HG03060 (cell line): ENCODE data around the gene PABPN1L.
"Not testable (repeated sequence)": the region's sequence is repeated elsewhere in the genome, so short reads cannot be mapped to it uniquely, and the experiment has no call there.

Source experiments
- ATAC-seq: cut with Tn5 transposase; IDR thresholded peaks from one replicate; pipeline ENCODE4 v1.9.1; 2021; ENCODE audit warnings: low read depth, moderate number of reproducible peaks; ENCODE audit not compliant: unreplicated experiment

The PABPN1L gene

DNA sequence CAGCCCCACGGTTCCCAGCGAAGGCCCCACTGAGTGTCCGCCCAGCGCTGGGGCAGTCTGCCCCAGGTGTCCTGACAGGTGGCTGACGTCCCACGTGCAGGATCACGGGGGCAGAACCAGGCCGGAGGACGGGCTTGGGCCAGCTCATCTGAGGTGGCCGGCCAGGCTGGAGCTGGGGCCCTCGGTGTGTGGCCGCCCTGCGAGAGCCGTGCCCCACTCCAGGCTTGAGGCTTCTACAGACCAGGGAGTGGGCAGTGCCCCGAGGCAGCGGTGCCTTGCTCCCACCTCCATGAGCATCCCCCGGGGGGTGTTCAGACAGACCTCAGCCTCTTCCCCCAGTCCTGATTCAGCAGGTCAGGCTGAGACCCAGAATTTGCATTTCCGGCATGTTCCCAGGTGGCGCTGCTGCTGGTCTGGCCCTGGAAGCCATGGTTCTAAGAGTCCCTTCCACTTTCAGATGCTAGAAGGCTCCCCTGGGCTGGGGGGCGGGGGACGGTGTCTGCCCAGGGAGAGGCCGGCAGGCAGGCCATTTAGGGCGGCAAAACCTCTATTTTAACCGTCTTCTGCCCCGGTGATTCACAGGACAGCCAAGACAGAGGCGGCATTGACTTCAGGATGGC, 35.4 kb upstream of the PABPN1L start:
- no peak for ATAC-seq

DNA sequence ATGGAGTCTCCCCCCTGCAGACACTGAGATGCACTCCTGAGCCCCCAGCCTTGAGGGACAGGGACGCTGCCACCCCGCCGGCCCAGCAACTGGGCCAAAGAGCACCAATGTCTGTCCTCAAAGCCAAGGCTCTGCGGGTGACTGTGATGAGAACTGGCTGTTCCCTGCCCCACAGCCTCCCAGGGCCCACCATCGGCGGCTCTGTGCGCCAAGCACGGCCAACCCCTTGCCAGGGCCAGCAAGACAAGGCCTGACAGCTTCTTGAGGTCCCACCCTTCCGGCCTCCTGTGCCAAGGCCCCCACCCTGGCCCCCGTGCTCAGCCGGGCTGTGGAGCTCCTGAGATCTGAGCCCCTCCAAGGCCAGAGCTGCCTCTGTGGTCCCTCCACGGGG, 34.2 kb upstream of the PABPN1L start:
- ATAC-seq = no peak

DNA sequence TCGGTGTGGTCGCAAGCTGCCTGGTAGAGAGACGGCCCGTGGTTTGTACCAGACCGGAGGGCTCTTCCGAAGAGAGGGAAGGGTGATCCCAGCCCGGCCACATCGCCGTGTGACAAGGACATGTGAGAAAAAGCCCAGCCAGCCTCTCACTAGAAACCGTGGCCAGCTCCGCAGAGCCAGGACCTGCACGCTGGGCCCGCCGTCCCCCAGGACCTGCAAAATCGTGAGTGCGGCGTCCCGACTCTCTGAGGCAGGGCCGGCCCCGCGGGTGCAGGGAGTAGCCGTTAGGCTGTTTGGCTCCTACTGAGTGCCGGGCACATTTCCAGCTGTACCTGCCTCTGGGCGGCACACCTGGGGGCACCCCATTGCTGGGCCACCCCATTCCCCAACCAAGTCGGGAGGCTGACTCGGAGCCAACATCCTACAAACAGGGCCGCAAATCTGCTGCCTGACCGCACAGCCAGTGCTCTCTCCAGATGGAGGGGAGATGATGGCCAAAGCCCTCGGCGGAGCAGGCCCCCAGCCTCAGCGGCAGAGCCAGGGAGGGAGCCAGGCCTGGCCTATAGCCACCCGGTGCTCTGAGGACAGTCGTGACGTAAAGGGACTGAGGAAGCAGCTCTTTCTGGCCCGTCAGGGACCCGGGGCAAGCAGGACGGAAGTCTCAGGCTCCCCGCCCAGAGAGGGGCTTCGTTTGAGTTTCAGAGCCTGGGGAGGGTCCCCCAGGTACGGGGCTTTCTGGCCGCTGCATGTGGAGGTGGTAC, 33.6 kb upstream of the PABPN1L start:
- ATAC-seq = no peak

DNA sequence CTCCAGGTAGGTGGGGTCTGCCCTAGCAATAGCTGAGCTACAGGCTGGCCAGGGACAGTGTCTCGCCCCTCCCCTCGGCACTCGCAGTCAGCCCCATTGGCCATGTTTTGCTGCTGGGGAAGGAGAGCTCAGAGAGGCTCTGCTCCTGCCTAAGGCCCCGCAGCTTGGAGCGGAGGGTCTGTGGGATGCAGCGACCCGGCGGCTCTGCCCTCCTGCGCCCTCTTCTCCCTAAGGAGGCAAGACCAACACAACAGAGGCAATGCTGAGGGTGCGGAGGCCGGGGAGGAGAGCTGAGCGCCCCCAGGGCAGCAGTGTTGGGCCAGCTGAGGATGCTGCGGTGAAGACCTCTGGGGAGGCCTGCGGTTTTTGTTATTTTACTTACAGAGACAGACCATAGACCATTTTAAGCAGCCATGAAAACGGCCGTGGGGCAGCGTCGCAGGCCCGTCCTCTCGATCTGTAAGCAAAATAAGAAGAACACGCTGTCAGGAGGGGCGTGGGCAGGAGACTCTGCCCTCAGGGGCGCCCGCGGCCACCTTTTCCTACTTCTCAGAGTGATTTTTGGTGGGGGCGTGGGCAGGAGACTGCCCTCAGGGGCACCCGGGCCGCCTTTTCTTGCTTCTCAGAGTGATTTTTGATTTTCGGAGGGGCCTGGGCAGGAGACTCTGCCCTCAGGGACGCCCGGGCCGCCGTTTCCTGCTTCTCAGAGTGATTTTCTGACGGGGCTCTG, 31.4 kb upstream of the PABPN1L start:
- ATAC-seq = no peak

DNA sequence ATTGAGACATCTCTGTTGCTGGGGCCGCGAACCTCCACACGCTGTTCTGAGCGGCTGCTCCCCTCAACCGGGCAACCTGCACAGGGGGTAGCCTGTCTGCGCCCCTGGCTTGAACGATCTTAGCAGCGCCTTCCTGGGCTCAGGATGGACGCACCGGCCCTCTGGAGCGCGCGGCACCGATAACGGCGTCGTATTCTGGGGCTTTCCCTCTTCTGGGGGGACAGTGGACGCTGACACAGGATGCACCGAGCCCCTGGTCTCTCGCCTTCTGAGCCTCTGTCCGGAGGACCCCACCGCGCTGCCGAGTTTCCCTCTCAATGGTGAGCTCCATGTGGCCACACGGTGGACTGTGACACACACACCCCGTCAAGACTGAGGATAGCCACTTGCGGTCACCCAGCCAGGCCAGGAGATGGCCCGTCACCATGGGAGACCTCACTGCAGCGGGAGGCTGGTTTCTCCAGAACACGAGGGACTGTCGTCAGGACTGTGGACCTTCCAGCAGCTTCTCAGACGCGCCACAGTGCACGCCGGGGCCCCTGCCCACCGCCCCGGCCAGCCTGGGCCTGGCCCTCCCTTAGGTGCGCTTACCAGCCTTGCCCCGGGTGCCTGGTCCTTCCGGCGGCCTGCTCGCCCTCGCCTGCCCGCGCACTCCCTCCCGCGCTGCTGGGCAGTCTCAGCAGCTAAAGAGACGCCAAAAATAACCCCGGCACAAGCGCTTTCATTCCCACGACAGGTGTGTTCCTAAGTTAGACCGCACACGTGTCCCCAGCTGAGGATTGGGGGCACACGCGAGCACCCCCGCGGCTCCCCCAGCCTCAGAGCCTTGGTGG, 30.0 kb upstream of the PABPN1L start:
- no peak for ATAC-seq

DNA sequence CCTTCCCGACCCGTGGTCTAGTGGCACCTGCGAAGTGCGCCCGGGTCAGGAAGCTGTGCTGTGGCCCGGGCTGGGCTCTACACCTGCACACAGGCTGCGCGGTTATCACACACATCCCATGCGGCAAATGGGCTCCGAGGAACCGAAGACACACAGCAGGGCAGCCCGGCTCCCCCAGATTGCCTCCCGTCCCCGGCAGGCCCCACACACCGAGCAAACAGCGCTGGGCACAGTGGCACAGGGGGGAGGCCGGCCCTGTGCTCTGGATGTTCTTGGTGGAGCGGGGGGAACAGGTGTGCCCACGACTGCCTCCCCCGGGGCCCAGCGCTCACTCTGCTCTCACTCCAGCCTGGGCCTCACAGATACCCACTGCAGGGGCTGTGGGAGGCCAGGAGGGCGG, 28.9 kb upstream of the PABPN1L start:
- ATAC-seq = no peak

DNA sequence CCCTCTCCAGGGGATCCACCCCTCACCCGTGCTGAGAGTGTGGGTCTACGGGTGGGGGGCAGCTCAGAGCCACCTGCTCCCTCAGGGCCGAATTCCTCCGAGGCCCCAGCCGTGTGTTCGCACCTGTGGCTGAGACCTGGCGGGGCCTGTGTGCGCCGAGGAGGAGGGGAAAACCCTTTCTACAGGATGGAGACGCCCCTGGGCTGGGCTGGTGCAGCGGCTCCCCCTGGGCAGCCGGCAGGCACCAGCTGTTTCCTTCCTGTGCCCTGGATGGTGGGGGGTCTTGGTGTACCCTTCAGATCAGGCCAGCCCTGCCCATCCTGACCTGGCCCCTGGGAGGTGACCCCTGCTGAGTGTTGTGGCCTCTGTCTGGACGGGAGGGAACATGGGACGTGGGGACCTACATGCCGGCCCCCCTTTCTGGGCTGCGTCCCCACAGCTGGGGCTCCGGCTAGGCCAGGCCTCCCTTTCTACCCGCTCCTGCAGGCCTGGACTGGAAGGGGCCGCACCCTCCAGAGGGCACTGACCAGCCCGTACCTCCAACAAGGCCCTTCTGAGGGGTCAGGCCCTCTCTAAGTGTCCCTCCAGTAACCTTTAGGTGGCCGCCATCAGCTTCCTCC, 28.3 kb upstream of the PABPN1L start:
- no peak for ATAC-seq

DNA sequence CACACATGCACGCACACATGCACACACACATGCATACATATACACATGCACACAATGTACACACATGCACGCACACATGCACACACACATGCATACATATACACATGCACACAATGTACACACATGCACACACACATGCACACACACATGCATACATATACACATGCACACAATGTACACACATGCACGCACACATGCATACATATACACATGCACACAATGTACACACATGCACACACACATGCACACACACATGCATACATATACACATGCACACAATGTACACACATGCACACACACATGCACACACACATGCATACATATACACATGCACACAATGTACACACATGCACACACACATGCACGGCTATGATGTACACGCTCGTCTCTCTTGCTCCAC, 27.8 kb upstream of the PABPN1L start:
- ATAC-seq = not testable (repeated sequence)

DNA sequence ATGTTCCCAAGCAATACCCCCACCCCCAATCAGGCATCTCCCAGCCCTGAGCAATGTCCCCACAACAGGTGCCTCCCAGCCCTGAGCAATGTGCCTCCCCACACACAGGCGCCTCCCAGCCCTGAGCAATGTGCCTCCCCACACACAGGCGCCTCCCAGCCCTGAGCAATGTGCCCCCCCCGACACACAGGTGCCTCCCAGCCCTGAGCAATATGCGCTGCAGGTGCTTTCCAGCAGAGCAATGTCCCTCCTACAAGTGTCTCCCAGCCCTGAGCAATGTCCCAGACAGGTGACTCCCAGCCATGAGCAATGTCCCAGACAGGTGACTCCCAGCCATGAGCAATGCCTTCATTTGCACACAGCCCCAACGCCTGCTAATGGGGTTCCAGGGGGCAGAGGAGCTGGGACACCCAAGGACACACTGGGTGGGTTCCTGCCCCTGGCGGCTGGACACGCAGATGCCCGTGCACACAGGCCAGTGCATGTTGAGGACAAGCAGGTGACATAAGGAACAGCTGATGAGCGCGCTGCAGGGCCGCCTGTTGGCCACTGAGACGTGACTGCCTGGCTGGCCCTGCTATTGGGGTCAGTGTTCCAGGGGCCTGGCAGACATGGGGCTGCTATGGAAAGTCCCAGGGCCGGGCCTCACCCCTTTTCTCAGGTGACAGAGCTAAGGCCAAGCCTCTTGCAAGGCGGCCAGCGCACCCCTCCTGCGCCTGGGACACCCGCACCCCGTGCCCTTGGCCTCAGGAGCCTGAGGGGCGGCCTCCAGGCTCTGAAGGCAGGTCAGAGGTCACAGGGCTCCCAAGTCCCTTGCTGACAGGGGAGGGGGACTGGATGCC, 26.9 kb upstream of the PABPN1L start:
- no peak for ATAC-seq

DNA sequence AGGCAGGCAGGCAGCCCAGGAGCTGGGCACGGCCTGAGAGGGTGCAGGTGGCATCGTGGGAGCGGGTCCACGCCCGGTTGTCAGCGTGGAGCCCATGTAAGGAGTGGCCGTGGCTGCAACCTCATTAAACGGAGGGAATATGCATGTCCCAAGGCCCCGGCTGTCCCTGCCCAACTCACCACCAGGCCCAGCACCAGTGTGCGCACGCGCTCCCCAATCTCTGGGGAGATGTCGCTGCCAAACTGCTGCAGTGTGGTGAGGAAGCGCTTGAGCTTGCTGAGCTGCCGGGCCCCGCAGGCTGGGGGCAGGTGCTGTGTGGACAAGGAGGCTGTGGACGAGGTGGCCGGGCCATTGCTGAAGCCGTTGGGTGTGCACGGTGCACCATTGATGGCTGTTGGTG, 25.6 kb upstream of the PABPN1L start:
- no peak for ATAC-seq

DNA sequence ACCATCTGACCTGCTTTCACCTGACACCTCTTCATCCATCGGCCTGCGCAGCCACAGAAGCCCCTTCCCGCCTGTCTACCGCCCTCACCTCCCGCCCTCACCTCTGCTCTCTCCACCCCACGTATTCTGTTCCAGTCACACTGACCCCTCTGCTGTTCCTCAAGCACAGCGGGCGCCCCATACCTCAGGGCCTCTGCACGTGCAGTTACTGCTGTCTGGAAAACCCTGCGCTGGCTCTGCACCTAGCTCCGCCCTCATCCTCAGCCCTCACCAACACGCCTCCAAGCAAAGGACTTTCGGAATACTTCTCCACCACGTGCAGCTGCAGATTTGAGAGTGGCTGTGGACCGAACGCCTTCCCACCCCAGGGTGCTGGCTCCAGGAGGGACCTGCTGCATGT, 24.6 kb upstream of the PABPN1L start:
- no peak for ATAC-seq

DNA sequence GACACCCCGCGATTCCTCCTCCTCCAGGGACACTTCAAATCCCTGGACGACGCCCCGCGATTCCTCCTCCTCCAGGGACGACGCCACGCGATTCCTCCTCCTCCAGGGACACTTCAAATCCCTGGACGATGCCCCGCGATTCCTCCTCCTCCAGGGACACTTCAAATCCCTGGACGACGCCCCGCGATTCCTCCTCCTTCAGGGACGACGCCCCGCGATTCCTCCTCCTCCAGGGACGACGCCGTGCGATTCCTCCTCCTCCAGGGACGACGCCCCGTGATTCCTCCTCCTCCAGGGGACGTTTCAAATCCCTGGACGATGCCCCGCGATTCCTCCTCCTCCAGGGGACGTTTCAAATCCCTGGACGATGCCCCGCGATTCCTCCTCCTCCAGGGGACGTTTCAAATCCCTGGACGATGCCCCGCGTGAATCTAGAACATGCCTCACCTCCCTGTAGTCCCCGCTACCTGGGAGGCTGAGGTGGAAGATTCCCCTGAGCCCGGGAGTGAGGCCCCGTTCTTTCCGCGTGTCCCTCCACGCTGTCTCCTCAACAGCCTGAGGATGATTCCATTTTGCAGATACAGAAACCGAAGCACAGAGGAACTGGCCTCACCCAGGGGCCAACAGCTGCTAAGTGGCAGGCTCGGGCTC, 23.4 kb upstream of the PABPN1L start:
- ATAC-seq = not testable (repeated sequence)

DNA sequence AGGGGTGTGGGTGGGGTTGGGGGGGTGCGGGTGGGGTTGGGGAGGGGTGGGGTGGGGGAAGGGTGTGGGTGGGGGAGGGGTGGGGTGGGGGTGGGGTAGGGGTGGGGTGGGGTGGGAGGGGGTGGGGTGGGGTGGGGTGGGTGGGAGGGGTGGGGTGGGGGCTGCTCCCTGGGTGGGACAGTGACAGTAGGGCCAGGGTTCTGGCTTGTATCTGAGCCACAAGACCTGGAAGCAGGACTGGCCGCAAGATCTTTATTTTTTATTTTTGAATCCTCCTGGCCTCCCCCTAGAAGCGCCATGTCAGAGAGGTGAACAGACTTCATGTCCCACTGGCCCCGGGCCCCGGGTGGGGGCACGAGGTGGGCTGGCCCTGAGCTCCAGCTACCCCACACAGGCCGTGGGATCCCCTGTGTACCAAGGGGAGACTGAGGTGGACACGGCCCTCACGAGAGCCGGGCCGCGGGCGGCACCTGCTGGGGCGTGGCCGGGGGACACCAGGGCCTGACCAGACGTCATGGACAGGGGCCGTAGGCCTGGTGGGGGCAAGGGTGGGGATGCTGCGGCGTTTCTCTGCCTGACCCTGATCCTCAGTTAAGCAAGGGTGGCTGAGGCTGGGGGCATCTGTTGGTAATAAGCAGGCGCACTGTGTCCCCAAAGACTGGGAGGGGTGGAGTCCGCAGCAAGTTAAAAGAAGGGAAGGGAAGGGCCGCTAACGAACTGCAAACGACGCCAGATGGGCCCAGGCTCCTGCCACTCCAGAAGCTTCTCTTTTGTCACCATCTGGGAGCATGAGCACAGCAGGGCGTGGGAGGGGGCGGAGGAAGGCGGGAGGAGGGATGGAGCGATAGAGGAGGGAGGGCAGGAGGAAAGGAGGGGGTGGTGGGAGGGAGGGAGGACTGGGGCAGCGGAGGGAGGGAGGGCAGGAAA, 22.3 kb upstream of the PABPN1L start:
- ATAC-seq = no peak

DNA sequence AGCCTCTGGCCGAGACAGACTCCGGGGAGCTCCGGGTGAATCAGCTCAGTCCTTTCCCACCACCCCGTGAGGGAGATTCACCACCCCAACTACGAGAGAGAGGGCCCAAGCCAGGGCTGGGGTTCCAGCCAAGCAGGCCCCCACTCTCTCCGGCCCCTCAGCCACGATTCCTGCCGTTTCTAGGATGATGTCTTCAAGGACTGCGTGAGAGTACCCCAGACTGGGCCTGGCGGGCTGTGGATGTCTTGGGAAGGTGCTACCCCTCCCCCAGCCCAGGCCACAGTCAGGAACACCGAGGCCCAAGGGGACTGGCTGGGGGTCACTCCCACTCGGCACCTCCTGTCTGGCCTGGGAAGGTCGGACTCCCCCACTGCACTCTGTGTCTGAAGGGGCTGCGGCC, 21.6 kb upstream of the PABPN1L start:
- ATAC-seq = no peak

DNA sequence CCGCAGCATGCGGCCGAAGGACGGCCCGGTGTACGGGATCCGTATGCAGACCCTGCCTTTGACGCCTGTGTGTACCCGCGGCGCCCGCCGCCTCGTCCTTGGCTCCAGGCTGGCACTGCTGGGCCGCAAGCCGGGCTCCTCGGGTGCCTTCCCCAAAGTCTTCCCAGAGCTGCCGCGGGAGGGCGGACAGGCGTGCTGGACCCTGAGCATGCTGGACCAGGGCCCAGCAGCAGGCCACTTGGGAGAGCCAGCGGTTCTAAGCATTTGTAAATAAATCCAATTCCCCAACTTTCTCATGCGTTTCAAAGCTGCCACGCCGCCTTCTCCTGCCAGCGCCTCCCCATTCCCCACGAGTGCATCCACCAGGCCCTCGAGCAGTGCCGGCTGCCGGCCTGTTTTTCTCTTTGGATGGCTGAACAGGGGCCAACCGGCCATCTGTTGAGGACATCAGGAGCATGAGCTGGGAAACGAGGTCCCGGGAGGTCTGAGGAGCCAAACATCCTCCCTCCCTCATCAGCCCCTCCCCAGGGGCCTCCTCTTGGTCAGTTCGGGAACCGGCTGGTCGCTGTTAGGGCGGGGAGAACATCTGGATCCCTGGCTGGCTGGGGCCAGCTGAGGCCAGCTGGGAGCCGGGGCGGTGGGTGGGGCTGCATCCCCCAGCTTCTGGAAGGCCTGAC, 20.5 kb upstream of the PABPN1L start:
- ATAC-seq = no peak

DNA sequence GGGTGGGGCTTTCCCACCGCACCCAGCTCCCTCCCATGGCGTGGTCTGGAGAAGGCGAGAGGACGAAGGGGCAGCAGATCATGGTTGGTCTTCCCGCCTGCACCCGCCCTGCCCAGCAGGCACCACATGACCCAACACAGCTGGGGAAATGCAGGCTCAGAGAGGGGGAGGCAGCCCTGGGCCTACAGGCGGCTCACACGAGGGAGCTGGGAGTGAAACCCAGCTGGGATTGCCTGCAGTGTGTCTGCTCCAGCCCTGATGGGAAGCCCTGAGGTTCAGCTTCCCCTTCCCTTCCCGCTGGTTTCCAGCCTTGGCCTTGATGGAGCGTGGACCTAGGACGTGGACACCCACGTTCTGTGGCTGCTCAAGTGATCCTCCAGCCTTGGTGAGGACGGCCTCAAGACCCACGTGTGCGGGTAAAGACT, 20.0 kb upstream of the PABPN1L start:
- ATAC-seq = no peak

DNA sequence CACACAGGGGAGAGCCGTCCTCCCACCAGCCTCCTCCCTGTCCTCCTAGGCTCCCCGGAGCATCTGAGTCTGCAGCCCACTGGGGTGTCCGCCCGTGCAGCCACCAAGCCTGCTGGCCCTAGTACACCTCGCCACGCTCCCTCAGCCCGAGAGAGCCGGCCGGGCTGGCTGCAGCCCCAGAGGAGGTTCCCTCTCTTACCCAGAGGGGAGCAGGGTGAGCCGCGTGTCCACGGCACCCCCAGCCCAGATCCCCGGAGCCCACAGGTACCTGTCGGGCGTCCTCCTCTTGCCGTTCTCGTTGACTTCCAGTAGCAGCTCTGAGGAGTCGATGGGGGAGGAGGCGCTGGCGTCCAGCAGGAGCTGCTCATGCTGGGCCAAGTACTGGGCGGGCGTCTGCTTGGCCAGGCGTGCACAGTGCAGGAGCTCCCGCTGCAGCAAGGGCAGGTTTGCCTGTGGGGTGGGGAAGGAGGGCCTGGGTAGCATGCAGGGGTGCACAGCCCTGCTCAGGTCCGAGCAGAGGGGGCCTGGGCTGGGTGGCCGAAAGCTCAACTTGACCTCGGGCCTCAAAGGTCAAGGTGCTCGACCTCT, 19.3 kb upstream of the PABPN1L start:
- ATAC-seq = no peak
